Endothelial cell of umbilical vein (primary cell): Measurements from ENCODE around the gene ZCRB1. TPM values are rescaled to one million over a fixed set of nuclear protein-coding genes. Genes with fewer than 3 reads are reported as not detected.

ENCODE experiments used
- BruUV-seq: library from RNA; stranded (reverse); fragments of 400-500 nt; replicated peaks from 2 replicates; lab custom pipeline; 2021; lab: Mats Ljungman, UMichigan
- CTCF ChIA-PET: fragments of 300-600, 350-600 bp; sonication (Branson Sonifier 250); formaldehyde crosslinking; loops from one replicate; lab custom pipeline; 2021; ENCODE audit warnings: antibody characterized with exemption, inconsistent platforms; lab: Charles Lee
- POLR2A ChIA-PET: fragments of 300-600, 350-600 bp; sonication (Branson Sonifier 250); formaldehyde crosslinking; loops from one replicate; lab custom pipeline; 2021; ENCODE audit warnings: antibody characterized with exemption, inconsistent platforms; lab: Charles Lee
- DNase-seq: peaks from one replicate; pipeline ENCODE4 v3.0.0-alpha.2; 2011; ENCODE audit warnings: low read depth, low spot score
- FAIRE-seq: peaks from 2 replicates; lab custom pipeline; 2011; peaks lifted over from hg19 to GRCh38; lab: Jason Lieb, UNC
- H2AFZ ChIP-seq: 2 replicates; pipeline ENCODE4 v1.6.0; 2012; ENCODE audit warnings: low read depth, low read length, control low read depth, inconsistent platforms
- H3K27ac ChIP-seq: 2 replicates; pipeline ENCODE4 v1.5.1; 2011; ENCODE audit warnings: low read depth, mild to moderate bottlenecking, control low read depth, low read length, moderate library complexity; ENCODE audit not compliant: insufficient read depth
- H3K27me3 ChIP-seq, 2 experiments: 2 replicates each; pipeline versions ENCODE4 v1.6.0 to v1.6.1; 2011; ENCODE audit warnings: low read length in 2 of 2, mixed read lengths in 1 of 2; ENCODE audit not compliant: control insufficient read depth in 2 of 2, insufficient read depth in 2 of 2
- H3K36me3 ChIP-seq, 2 experiments: 2 replicates in 1 of 2; 3 replicates in 1 of 2; pipeline ENCODE4 v1.5.1; 2011; ENCODE audit warnings: low read length in 2 of 2, mild to moderate bottlenecking in 1 of 2, moderate library complexity in 1 of 2; ENCODE audit not compliant: control insufficient read depth in 2 of 2, insufficient read depth in 2 of 2; ENCODE audit errors: extremely low read depth in 1 of 2
- H3K4me1 ChIP-seq: 3 replicates; pipeline ENCODE4 v1.5.1; 2011; ENCODE audit warnings: mild to moderate bottlenecking, low read length; ENCODE audit not compliant: control insufficient read depth, insufficient read depth; ENCODE audit errors: extremely low read depth
- H3K4me2 ChIP-seq: 2 replicates; pipeline ENCODE4 v1.6.1; 2011; ENCODE audit warnings: low read length, control low read depth, mixed read lengths; ENCODE audit not compliant: insufficient read depth
- H3K4me3 ChIP-seq, 3 experiments: fragments of 200-600 bp in 1 of 3; sonication (generic), shearing (Covaris generic) in 1 of 3; replicated peaks in 1 of 3; 2 replicates each; pipeline ENCODE4 v1.5.1; 2011 to 2016; ENCODE audit warnings: control low read depth in 3 of 3, low read length in 3 of 3, mild to moderate bottlenecking in 2 of 3, inconsistent platforms in 1 of 3, low read depth in 1 of 3, moderate library complexity in 1 of 3; ENCODE audit not compliant: insufficient read depth in 1 of 3
- H3K79me2 ChIP-seq: 2 replicates; pipeline ENCODE4 v1.6.0; 2012; ENCODE audit warnings: low read length, inconsistent platforms; ENCODE audit not compliant: control insufficient read depth, insufficient read depth
- H3K9ac ChIP-seq: replicated peaks from 2 replicates; pipeline ENCODE3; 2011; ENCODE audit warnings: low read length, control low read depth; ENCODE audit not compliant: insufficient read depth; ENCODE audit errors: extremely low read depth
- H3K9me1 ChIP-seq: replicated peaks from 3 replicates; pipeline ENCODE4 v1.6.0; 2011; ENCODE audit warnings: mild to moderate bottlenecking, low read length; ENCODE audit not compliant: control insufficient read depth, insufficient read depth; ENCODE audit errors: extremely low read depth
- H3K9me3 ChIP-seq: replicated peaks from 2 replicates; pipeline ENCODE4 v1.5.1; 2012; ENCODE audit warnings: low read length, inconsistent platforms; ENCODE audit not compliant: control insufficient read depth, insufficient read depth
- H4K20me1 ChIP-seq: replicated peaks from 2 replicates; pipeline ENCODE3; 2011; ENCODE audit warnings: mild to moderate bottlenecking, low read length; ENCODE audit not compliant: control insufficient read depth, insufficient read depth; ENCODE audit errors: extremely low read depth
- JUN ChIP-seq: IDR thresholded peaks from 2 replicates; pipeline ENCODE4 v1.6.1; 2011; ENCODE audit warnings: borderline replicate concordance, low read depth; ENCODE audit not compliant: insufficient read length, insufficient read depth
- POLR2A ChIP-seq: IDR thresholded peaks from 2 replicates; pipeline ENCODE4 v1.6.1; 2012; ENCODE audit warnings: low read depth, mild to moderate bottlenecking, control low read depth, low read length
- POLR2AphosphoS5 ChIP-seq: IDR thresholded peaks from 2 replicates; pipeline ENCODE4 v1.6.1; 2012; ENCODE audit warnings: low read depth, mild to moderate bottlenecking, control low read depth, low read length, moderate library complexity; ENCODE audit not compliant: insufficient read depth
- dilution Hi-C: fragments of 300-500 bp; cut with MboI; formaldehyde crosslinking; loops from one replicate; pipeline ENCODE4 v1.15.0; 2019; ENCODE audit warnings: low sequenced_read_pairs; ENCODE audit not compliant: extremely low pct_ligation_motif_present
- intact Hi-C: fragments of 100-400 bp; cut with micrococcal nuclease; formaldehyde crosslinking; loops from one replicate; pipeline ENCODE4 v1.10.0; 2022
- polyA plus RNA-seq, 4 experiments: library from polyadenylated mRNA; depleted of rRNA in 3 of 4; stranded (reverse) in 3 of 4; unstranded in 1 of 4; fragments of >200 nt; gene quantifications; 2 replicates each; pipeline versions ENCODE4 v1.2.1 to v1.2.3, GENCODE V29; 2011 to 2012; ENCODE audit warnings: missing spikeins in 1 of 4
- total RNA-seq: library from RNA; stranded (reverse); gene quantifications from 2 replicates; pipeline ENCODE4 v1.2.3, GENCODE V29; 2021
- TF ChIP-seq, protein P1 (sequence below), 2 donors: IDR thresholded peaks; 1 replicate in 1 of 2; 2 replicates in 1 of 2; pipeline ENCODE4 v1.5.1; 2011; ENCODE audit warnings: low read length in 2 of 2, mild to moderate bottlenecking in 2 of 2, moderate library complexity in 2 of 2, control low read depth in 1 of 2, inconsistent platforms in 1 of 2, low read depth in 1 of 2; ENCODE audit not compliant: insufficient read depth in 1 of 2; ENCODE audit errors: extremely low read depth in 1 of 2

ZCRB1 gene
- total and polyA plus RNA-seq, 2 donors (not counting 3 experiments of a cell fraction or from before 2014, with no cell fraction given), result 13.2 to 55.3 TPM

DNA sequence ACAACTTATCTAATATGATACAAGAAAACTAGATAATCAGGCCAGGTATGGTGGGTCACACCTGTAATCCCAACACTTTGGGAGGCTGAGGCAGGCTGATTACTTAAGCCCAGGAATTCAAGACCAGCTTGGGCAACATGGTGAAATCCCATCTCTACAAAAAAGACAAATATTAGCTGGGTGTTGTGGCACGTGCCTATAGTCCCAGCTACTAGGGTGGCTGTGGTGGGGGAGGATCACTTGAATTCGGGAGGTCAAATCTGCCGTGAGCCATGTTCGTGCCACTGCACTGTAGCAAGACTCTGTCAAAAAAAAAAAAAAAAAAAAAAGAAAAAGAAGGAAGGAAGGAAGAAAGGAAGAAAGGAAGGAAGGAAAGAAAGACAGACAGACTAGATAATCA is 27.0 kb downstream of the ZCRB1 start:
- BruUV-seq, result no TSS peak
- H2AFZ ChIP-seq, result no peak overlapping the region
- no peaks in the 10 kb centered on the region for H3K27me3 ChIP-seq
- ChIA-PET CTCF (interaction anchor here (0.6 to 1.8 kb wide), 6 partner anchors 17 to 1062 kb away, joined by 3 to 5 read pairs (median 3); no protein-coding TSS in a partner anchor), POLR2A (interaction anchor here (0.7 kb wide), 1 partner anchor 153 kb away, joined by 6 read pairs; no protein-coding TSS in a partner anchor)
- no peaks in the 10 kb centered on the region for H3K9me1 ChIP-seq
- TF ChIP-seq POLR2A, result no peak
- TF ChIP-seq, protein P1, sequence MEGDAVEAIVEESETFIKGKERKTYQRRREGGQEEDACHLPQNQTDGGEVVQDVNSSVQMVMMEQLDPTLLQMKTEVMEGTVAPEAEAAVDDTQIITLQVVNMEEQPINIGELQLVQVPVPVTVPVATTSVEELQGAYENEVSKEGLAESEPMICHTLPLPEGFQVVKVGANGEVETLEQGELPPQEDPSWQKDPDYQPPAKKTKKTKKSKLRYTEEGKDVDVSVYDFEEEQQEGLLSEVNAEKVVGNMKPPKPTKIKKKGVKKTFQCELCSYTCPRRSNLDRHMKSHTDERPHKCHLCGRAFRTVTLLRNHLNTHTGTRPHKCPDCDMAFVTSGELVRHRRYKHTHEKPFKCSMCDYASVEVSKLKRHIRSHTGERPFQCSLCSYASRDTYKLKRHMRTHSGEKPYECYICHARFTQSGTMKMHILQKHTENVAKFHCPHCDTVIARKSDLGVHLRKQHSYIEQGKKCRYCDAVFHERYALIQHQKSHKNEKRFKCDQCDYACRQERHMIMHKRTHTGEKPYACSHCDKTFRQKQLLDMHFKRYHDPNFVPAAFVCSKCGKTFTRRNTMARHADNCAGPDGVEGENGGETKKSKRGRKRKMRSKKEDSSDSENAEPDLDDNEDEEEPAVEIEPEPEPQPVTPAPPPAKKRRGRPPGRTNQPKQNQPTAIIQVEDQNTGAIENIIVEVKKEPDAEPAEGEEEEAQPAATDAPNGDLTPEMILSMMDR (IDR thresholded peaks at IDR 0.05; ENCODE audit: extremely low read depth in 1 of 2, insufficient read depth in 1 of 2, low read depth in 1 of 2, low read length in 2 of 2), result no peak
- TF ChIP-seq POLR2AphosphoS5, result no peak
- FAIRE-seq, result no peak
- peak overlapping the region; percentile 38 for H3K4me2 ChIP-seq
- H4K20me1 ChIP-seq, result no peaks in the 10 kb centered on the region
- no peak overlapping the region for H3K27ac ChIP-seq
- H3K4me3 ChIP-seq, result no peak overlapping the region
- peaks cover 9% of the 10 kb centered on the region for H3K4me1 ChIP-seq
- dilution Hi-C loops, result no loop called here
- intact Hi-C loops, result loop anchor here (5.0 kb wide), 2 partner anchors 183 to 1038 kb away; no protein-coding TSS in a partner anchor
- DNase-seq, result no peak
- no peak overlapping the region for H3K9ac ChIP-seq
- H3K36me3 ChIP-seq, result no peaks in the 10 kb centered on the region
- no peaks in the 10 kb centered on the region for H3K79me2 ChIP-seq
- H3K9me3 ChIP-seq, result no peaks in the 10 kb centered on the region

DNA sequence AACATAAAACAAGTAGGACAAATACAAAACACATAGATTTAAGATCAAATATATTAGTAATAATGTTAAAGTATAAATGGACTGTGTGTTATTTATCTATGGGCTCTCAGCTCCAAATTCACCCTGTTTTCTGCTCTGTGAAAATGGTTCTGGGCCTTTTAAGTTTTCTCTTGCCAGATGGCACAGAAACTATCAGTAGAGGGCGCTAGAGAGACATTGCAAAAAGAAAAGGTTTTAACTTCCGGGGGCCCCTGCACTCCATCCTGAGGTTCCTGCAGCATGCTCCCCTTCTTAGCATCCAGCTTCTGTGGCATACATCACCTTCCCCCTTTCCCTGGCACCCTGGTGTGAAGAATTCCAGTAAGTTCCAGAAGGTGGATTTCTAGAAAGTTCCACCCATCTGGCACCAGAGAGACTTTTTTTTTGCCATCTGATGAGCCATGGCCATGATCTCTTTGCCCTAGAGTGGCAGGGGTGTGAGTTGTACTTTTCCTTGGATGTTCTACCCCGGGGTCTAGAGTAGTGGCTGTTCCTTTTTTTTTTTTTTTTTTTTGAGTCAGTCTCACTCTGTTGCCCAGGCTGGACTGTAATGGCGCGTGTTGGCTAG is 29.3 kb downstream of the ZCRB1 start:
- no TSS peak for BruUV-seq
- no peak overlapping the region for H3K9ac ChIP-seq
- FAIRE-seq, result no peak
- H3K4me1 ChIP-seq, result peaks cover 9% of the 10 kb centered on the region
- H3K4me2 ChIP-seq, result no peak overlapping the region
- no peaks in the 10 kb centered on the region for H3K9me3 ChIP-seq
- H3K9me1 ChIP-seq, result no peaks in the 10 kb centered on the region
- no peaks in the 10 kb centered on the region for H3K79me2 ChIP-seq
- dilution Hi-C loops, result no loop called here
- TF ChIP-seq, protein P1 (IDR thresholded peaks at IDR 0.05; ENCODE audit: extremely low read depth in 1 of 2, insufficient read depth in 1 of 2, low read depth in 1 of 2, low read length in 2 of 2), result peak; percentile 40 to 57
- TF ChIP-seq JUN, result no peak
- no peak for DNase-seq
- H3K27ac ChIP-seq, result no peak overlapping the region
- ChIA-PET CTCF (interaction anchor here (0.7 to 1.3 kb wide), 2 partner anchors 373 to 1042 kb away, joined by 3 read pairs; no protein-coding TSS in a partner anchor), POLR2A (no interaction called here)
- H3K27me3 ChIP-seq, result no peaks in the 10 kb centered on the region
- H4K20me1 ChIP-seq, result no peaks in the 10 kb centered on the region
- intact Hi-C loops, result loop anchor here (5.0 kb wide), 2 partner anchors 186 to 1041 kb away; no protein-coding TSS in a partner anchor
- H2AFZ ChIP-seq, result no peak overlapping the region
- no peaks in the 10 kb centered on the region for H3K36me3 ChIP-seq
- no peak overlapping the region for H3K4me3 ChIP-seq
